HepG2 (cell line): ENCODE data around the gene SH3PXD2A. TPM values are rescaled to one million over a fixed set of nuclear protein-coding genes. Genes with fewer than 3 reads are reported as not detected.

Source experiments
- ARNT2 ChIP-seq: sonication (generic); formaldehyde crosslinking; IDR thresholded peaks from 2 replicates; pipeline ENCODE4 v1.8.0; 2022; ENCODE audit warnings: mild to moderate bottlenecking, low read depth, missing genetic modification reagents, moderate library complexity
- EP300 ChIP-seq, 3 experiments: sonication (generic) in 1 of 3; formaldehyde crosslinking in 1 of 3; IDR thresholded peaks; 2 replicates each; pipeline versions ENCODE4 v1.5.1 to v1.6.1; 2011 to 2020; ENCODE audit warnings: low read depth in 2 of 3, low read length in 2 of 3, borderline replicate concordance in 1 of 3, improper control_type of control experiment in 1 of 3, mild to moderate bottlenecking in 1 of 3, missing genetic modification reagents in 1 of 3, moderate library complexity in 1 of 3
- ESRRA ChIP-seq: sonication (generic); formaldehyde crosslinking; IDR thresholded peaks from 2 replicates; pipeline ENCODE4 v1.5.1; 2020; ENCODE audit warnings: mild to moderate bottlenecking, low read depth, missing genetic modification reagents
- FOXP4 ChIP-seq: sonication (generic); formaldehyde crosslinking; IDR thresholded peaks from 2 replicates; pipeline ENCODE4 v1.4.0; 2020; ENCODE audit warnings: missing genetic modification reagents
- HNRNPL ChIP-seq: fragments of 200-400 bp; formaldehyde crosslinking; IDR thresholded peaks from 2 replicates; pipeline ENCODE4 v1.6.1; 2017; ENCODE audit warnings: mild to moderate bottlenecking, low read depth, low read length
- KDM6A ChIP-seq: IDR thresholded peaks from 2 replicates; pipeline ENCODE4 v1.6.1; 2016; ENCODE audit warnings: low read depth
- MATR3 ChIP-seq: sonication (generic); formaldehyde crosslinking; IDR thresholded peaks from 2 replicates; pipeline ENCODE4 v1.4.0; 2020; ENCODE audit warnings: missing genetic modification reagents
- NR2F6 ChIP-seq, 2 experiments: IDR thresholded peaks; 2 replicates each; pipeline ENCODE4 v1.6.1; 2016; ENCODE audit warnings: antibody characterized with exemption in 1 of 2, mild to moderate bottlenecking in 1 of 2
- POGZ ChIP-seq: sonication (generic); formaldehyde crosslinking; IDR thresholded peaks from 2 replicates; pipeline ENCODE4 v1.4.0; 2020; ENCODE audit warnings: mild to moderate bottlenecking, missing genetic modification reagents
- REPIN1 ChIP-seq: sonication (generic); formaldehyde crosslinking; IDR thresholded peaks from 2 replicates; pipeline ENCODE4 v1.8.0; 2022; ENCODE audit warnings: missing genetic modification reagents, low read depth, mild to moderate bottlenecking, borderline replicate concordance
- SKIL ChIP-seq: sonication (generic); formaldehyde crosslinking; IDR thresholded peaks from 2 replicates; pipeline ENCODE4 v1.8.0; 2022; ENCODE audit warnings: missing genetic modification reagents, mild to moderate bottlenecking, moderate library complexity, borderline replicate concordance
- SOX6 ChIP-seq, 2 experiments: fragments of 450-650 bp in 1 of 2; sonication (generic) in 1 of 2; formaldehyde crosslinking in 1 of 2; IDR thresholded peaks; 2 replicates each; pipeline versions ENCODE4 v1.4.0 to v1.6.1; 2017 to 2020; ENCODE audit warnings: antibody characterized with exemption in 1 of 2, mild to moderate bottlenecking in 1 of 2, missing genetic modification reagents in 1 of 2
- STAG1 ChIP-seq: sonication (generic); formaldehyde crosslinking; IDR thresholded peaks from 2 replicates; pipeline ENCODE4 v1.4.0; 2020; ENCODE audit warnings: missing genetic modification reagents
- ZBTB8A ChIP-seq: sonication (generic); formaldehyde crosslinking; IDR thresholded peaks from 2 replicates; pipeline ENCODE4 v1.4.0; 2020; ENCODE audit warnings: mild to moderate bottlenecking, low read depth, missing genetic modification reagents, borderline replicate concordance
- ZFP82 ChIP-seq: sonication (generic); formaldehyde crosslinking; IDR thresholded peaks from 2 replicates; pipeline ENCODE4 v1.5.1; 2020; ENCODE audit warnings: mild to moderate bottlenecking, missing genetic modification reagents, borderline replicate concordance
- ZNF12 ChIP-seq: sonication (generic); formaldehyde crosslinking; IDR thresholded peaks from 2 replicates; pipeline ENCODE4 v1.5.0; 2020; ENCODE audit warnings: missing genetic modification reagents
- ZNF180 ChIP-seq: sonication (generic); formaldehyde crosslinking; IDR thresholded peaks from 2 replicates; pipeline ENCODE4 v1.4.0; 2020; ENCODE audit warnings: low read depth, missing genetic modification reagents, borderline replicate concordance
- ZNF276 ChIP-seq: sonication (generic); formaldehyde crosslinking; IDR thresholded peaks from 2 replicates; pipeline ENCODE4 v1.4.0; 2020; ENCODE audit warnings: mild to moderate bottlenecking, low read depth, missing genetic modification reagents
- ZNF331 ChIP-seq: sonication (generic); formaldehyde crosslinking; IDR thresholded peaks from 2 replicates; pipeline ENCODE4 v1.4.0; 2020; ENCODE audit warnings: missing genetic modification reagents
- ZNF337 ChIP-seq: sonication (generic); formaldehyde crosslinking; IDR thresholded peaks from 2 replicates; pipeline ENCODE4 v1.5.1; 2020; ENCODE audit warnings: missing genetic modification reagents, low read depth, mild to moderate bottlenecking, borderline replicate concordance
- polyA plus RNA-seq, 8 experiments: library from polyadenylated mRNA; depleted of rRNA in 3 of 8; stranded (reverse) in 7 of 8; unstranded in 1 of 8; fragments of >200 nt; fragmentation: Illumina TruSeq in 4 of 8; extraction: Trizol in 4 of 8; gene quantifications; 2 replicates each; pipeline versions ENCODE4 v1.2.1 to v1.2.3, GENCODE V29; 2011 to 2016; ENCODE audit warnings: low read depth in 4 of 8, missing spikeins in 1 of 8, mixed read lengths in 1 of 8; ENCODE audit not compliant: insufficient read depth in 1 of 8
- total RNA-seq, 5 experiments: library from RNA; depleted of rRNA; stranded (reverse); fragments of >200 nt; fragmentation: Illumina TruSeq; extraction: Trizol; gene quantifications; 2 replicates each; pipeline ENCODE4 v1.2.3, GENCODE V29; 2016; ENCODE audit warnings: low read depth in 1 of 5
- TF ChIP-seq, protein P1 (sequence below): IDR thresholded peaks from 2 replicates; pipeline ENCODE4 v1.6.1; 2016; ENCODE audit warnings: mild to moderate bottlenecking

SH3PXD2A gene
- total and polyA plus RNA-seq, 2 of the 13 experiments (the other 11 are each of a cell fraction or from before 2014, with no cell fraction given), result 11.1 to 11.3 TPM

DNA sequence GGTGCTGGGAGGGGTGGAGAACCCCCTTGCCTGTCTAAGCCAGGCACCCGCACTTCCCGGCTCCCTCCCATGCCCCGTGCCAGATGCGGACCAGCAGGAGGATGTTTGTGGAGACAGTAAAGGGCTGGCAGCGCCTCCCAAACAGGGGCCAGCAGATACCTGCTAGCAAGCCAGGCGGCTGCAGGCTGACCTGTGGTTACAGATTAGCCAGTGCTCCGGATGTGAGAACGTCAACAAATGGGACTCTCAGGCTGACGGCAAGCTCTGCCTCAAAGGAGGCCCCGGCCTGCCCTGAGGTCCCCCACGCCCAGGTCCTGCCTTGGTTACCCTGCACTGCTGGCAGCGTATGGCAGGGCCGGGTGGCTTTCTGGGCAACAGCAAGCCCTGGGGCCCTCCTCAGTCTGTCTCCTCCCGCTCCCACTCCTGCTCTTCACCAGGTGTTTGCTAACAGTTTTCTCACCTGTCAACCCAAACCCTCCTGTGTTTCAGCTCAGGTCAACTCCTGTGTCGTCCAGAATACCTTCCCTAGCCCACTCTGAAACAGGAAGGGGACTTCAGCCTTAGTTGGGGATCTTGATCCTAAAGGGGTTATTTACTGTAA is 276.5 kb downstream of the SH3PXD2A start (continued):
- peak; percentile 77 for TF ChIP-seq ZNF12 (CRISPR knock-in tag)
- peak; percentile 88 for TF ChIP-seq FOXP4 (CRISPR knock-in tag)
- no peak for TF ChIP-seq ESRRA (CRISPR knock-in tag)
- peak; percentile 68; the same call in 1 of the 2 replicates for TF ChIP-seq ZNF331
- TF ChIP-seq, protein P1, sequence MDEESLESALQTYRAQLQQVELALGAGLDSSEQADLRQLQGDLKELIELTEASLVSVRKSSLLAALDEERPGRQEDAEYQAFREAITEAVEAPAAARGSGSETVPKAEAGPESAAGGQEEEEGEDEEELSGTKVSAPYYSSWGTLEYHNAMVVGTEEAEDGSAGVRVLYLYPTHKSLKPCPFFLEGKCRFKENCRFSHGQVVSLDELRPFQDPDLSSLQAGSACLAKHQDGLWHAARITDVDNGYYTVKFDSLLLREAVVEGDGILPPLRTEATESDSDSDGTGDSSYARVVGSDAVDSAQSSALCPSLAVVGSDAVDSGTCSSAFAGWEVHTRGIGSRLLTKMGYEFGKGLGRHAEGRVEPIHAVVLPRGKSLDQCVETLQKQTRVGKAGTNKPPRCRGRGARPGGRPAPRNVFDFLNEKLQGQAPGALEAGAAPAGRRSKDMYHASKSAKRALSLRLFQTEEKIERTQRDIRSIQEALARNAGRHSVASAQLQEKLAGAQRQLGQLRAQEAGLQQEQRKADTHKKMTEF (CRISPR knock-in tag), result peak; percentile 67
- TF ChIP-seq STAG1 (CRISPR knock-in tag), result peak; percentile 6; the same call in 1 of the 2 replicates
- no peak for TF ChIP-seq MATR3 (CRISPR knock-in tag)
- TF ChIP-seq ZBTB8A (CRISPR knock-in tag), result no peak
- TF ChIP-seq ZNF276, result no peak
- TF ChIP-seq KDM6A (CRISPR knock-in tag), result peak; percentile 64; the same call in 1 of the 2 replicates
- 0 out of 2 replicates have a peak, but pooled peaks have one; percentile 20 for TF ChIP-seq POGZ
- peak; percentile 73; the same call in 1 of the 2 replicates for TF ChIP-seq NR2F6 (IDR thresholded peaks at IDR 0.05)
- TF ChIP-seq NR2F6 (CRISPR knock-in tag; IDR thresholded peaks at IDR 0.05), result peak; percentile 82; the same call in 1 of the 2 replicates
- TF ChIP-seq SOX6 (IDR thresholded peaks at IDR 0.05), result no peak
- peak; percentile 74 for TF ChIP-seq SOX6 (CRISPR knock-in tag; IDR thresholded peaks at IDR 0.05)
- 0 out of 2 replicates have a peak, but pooled peaks have one; percentile 43 for TF ChIP-seq ARNT2 (CRISPR knock-in tag)
- peak; percentile 84; the same call in 1 of the 2 replicates for TF ChIP-seq HNRNPL
- TF ChIP-seq SKIL (CRISPR knock-in tag), result peak; percentile 86
- peak in 1 of 2 experiments; percentile 48; a peak in 1 of 4 replicates for TF ChIP-seq EP300 (IDR thresholded peaks at IDR 0.05; ENCODE audit: low read depth in 2 of 2, low read length in 2 of 2)
- TF ChIP-seq EP300 (CRISPR knock-in tag; IDR thresholded peaks at IDR 0.05; ENCODE audit: borderline replicate concordance), result no peak
- no peak for TF ChIP-seq ZFP82 (CRISPR knock-in tag)
- no peak for TF ChIP-seq ZNF180
- 0 out of 2 replicates have a peak, but pooled peaks have one; percentile 33 for TF ChIP-seq ZNF337 (CRISPR knock-in tag)
- peak; percentile 62; the same call in 1 of the 2 replicates for TF ChIP-seq REPIN1 (CRISPR knock-in tag)
